Testis (tissue), 3 donors: Measurements from ENCODE around the gene INTS3. TPM values are rescaled to one million over a fixed set of nuclear protein-coding genes. Genes with fewer than 3 reads are reported as not detected.

Experiments used
- microRNA-seq, 2 donors: library from miRNA; unstranded; fragments of <30 nt; microRNA quantifications; one replicate each; pipeline ENCODE4, GENCODE V29; 2016; ENCODE audit warnings: borderline number of aligned reads in 2 of 2, borderline replicate concordance in 1 of 2
- polyA plus RNA-seq: library from polyadenylated mRNA; stranded (reverse); fragments of 350-450 nt; fragmentation: Illumina TruSeq; extraction: RNeasy Lipid Tissue Mini Kit (QIAGEN cat#74804); gene quantifications from one replicate; pipeline ENCODE4 v1.2.3, GENCODE V29; 2014; ENCODE audit warnings: low read depth, low replicate concordance; ENCODE audit not compliant: insufficient read depth
- small RNA-seq, 2 donors: library from RNA; depleted of rRNA; stranded (forward); fragments of <200 nt; gene quantifications; one replicate each; pipeline ENCODE3, GENCODE V24; 2016
- total RNA-seq, 2 donors: library from RNA; depleted of rRNA; stranded (reverse); fragments of >200 nt; gene quantifications; one replicate each; pipeline ENCODE4 v1.2.3, GENCODE V29; 2016

Gene INTS3
- total and polyA plus RNA-seq, 3 donors from 2014 or later: 66.1 to 121 (median 113) TPM

Small RNA genes lying within 50 kb of the gene (microRNA-seq; reads per million reads assigned to microRNA genes)
- gene MIR8083: 0 reads per million in 2 donors

Small RNA genes lying within 50 kb of the gene (small RNA-seq; reads per million reads assigned to genes)
- gene MIR8083 (0 reads per million in 2 donors), gene RF00019 (0 reads per million in 2 donors), gene RN7SL372P (0 reads per million in 2 donors)

Other genes starting within 250 kb of the INTS3 start
- gene S100A6, start 192.1 kb upstream of the INTS3 start, total RNA-seq: 10 to 100 TPM; 30.9 to 57.4 TPM
- 372 TPM for gene S100A6, start 192.1 kb upstream of the INTS3 start, polyA plus RNA-seq
- 1 to 10 TPM in 1 of 2 donors, not detected in 1; 1.3 TPM for gene S100A5, start 187.1 kb upstream of the INTS3 start, total RNA-seq
- not detected for gene S100A5, start 187.1 kb upstream of the INTS3 start, polyA plus RNA-seq
- gene S100A4, start 182.2 kb upstream of the INTS3 start, total RNA-seq: 10 to 100 TPM; 15.8 to 23.8 TPM
- 146 TPM for gene S100A4, start 182.2 kb upstream of the INTS3 start, polyA plus RNA-seq
- not detected for gene S100A3, start 178.8 kb upstream of the INTS3 start, total RNA-seq
- gene S100A3, start 178.8 kb upstream of the INTS3 start, polyA plus RNA-seq: 0.67 TPM
- 1 to 10 TPM; 1.9 to 9.6 TPM for gene S100A2, start 162.2 kb upstream of the INTS3 start, total RNA-seq
- gene S100A2, start 162.2 kb upstream of the INTS3 start, polyA plus RNA-seq: 1.9 TPM
- 100 to 1,000 TPM; 158 to 171 TPM for gene S100A16, start 114.9 kb upstream of the INTS3 start, total RNA-seq
- gene S100A16, start 114.9 kb upstream of the INTS3 start, polyA plus RNA-seq: 126 TPM
- not detected for gene S100A14, start 111.7 kb upstream of the INTS3 start, total RNA-seq
- 1.6 TPM for gene S100A14, start 111.7 kb upstream of the INTS3 start, polyA plus RNA-seq
- 10 to 100 TPM; 54.2 to 78.2 TPM for gene S100A13, start 100.5 kb upstream of the INTS3 start, total RNA-seq
- gene S100A13, start 100.5 kb upstream of the INTS3 start, polyA plus RNA-seq: 90.9 TPM
- 10 to 100 TPM in 1 of 2 donors, 1 to 10 TPM in 1; 8.2 to 24.0 TPM for gene S100A1, start 99.6 kb upstream of the INTS3 start, total RNA-seq
- 29.8 TPM for gene S100A1, start 99.6 kb upstream of the INTS3 start, polyA plus RNA-seq
- gene CHTOP, start 94.0 kb upstream of the INTS3 start, total RNA-seq: 10 to 100 TPM; 86.1 to 87.8 TPM
- 101 TPM for gene CHTOP, start 94.0 kb upstream of the INTS3 start, polyA plus RNA-seq
- gene SNAPIN, start 69.3 kb upstream of the INTS3 start, total RNA-seq: 10 to 100 TPM; 57.4 to 61.7 TPM
- gene SNAPIN, start 69.3 kb upstream of the INTS3 start, polyA plus RNA-seq: 48.9 TPM
- gene ILF2, start 57.1 kb upstream of the INTS3 start, total RNA-seq: 100 to 1,000 TPM; 150 to 153 TPM
- 295 TPM for gene ILF2, start 57.1 kb upstream of the INTS3 start, polyA plus RNA-seq
- 1 to 10 TPM; 2.5 to 4.3 TPM for gene NPR1, start 49.4 kb upstream of the INTS3 start, total RNA-seq
- gene NPR1, start 49.4 kb upstream of the INTS3 start, polyA plus RNA-seq: 10.7 TPM
- gene SLC27A3, start 47.4 kb downstream of the INTS3 start, total RNA-seq: 10 to 100 TPM; 38.5 to 54.9 TPM
- 83.3 TPM for gene SLC27A3, start 47.4 kb downstream of the INTS3 start, polyA plus RNA-seq
- 10 to 100 TPM; 32.1 to 37.4 TPM for gene GATAD2B, start 194.9 kb downstream of the INTS3 start, total RNA-seq
- gene GATAD2B, start 194.9 kb downstream of the INTS3 start, polyA plus RNA-seq: 26.5 TPM
- 10 to 100 TPM; 54.5 to 59.0 TPM for gene DENND4B, start 218.7 kb downstream of the INTS3 start, total RNA-seq
- 25.4 TPM for gene DENND4B, start 218.7 kb downstream of the INTS3 start, polyA plus RNA-seq
- gene CRTC2, start 230.6 kb downstream of the INTS3 start, total RNA-seq: 10 to 100 TPM; 32.0 to 49.7 TPM
- gene CRTC2, start 230.6 kb downstream of the INTS3 start, polyA plus RNA-seq: 49.1 TPM
- gene SLC39A1, start 235.5 kb downstream of the INTS3 start, total RNA-seq: 10 to 100 TPM; 46.5 to 62.5 TPM
- 54.5 TPM for gene SLC39A1, start 235.5 kb downstream of the INTS3 start, polyA plus RNA-seq
- gene CREB3L4, start 239.9 kb downstream of the INTS3 start, total RNA-seq: 10 to 100 TPM; 22.2 to 24.6 TPM
- 15.6 TPM for gene CREB3L4, start 239.9 kb downstream of the INTS3 start, polyA plus RNA-seq
- 100 to 1,000 TPM; 159 to 212 TPM for gene JTB, start 249.6 kb downstream of the INTS3 start, total RNA-seq
- 78.6 TPM for gene JTB, start 249.6 kb downstream of the INTS3 start, polyA plus RNA-seq